NT2/D1 (cell line): ENCODE results near the gene GPR15LG.

Experiments
- DNase-seq: peaks from one replicate; pipeline ENCODE4 v3.0.0-alpha.2; 2011; ENCODE audit warnings: low read depth, low spot score
- H3K27me3 ChIP-seq: 2 replicates; pipeline ENCODE4 v1.6.0; 2011; ENCODE audit warnings: mild to moderate bottlenecking; ENCODE audit not compliant: insufficient read length, insufficient read depth
- H3K36me3 ChIP-seq: 2 replicates; pipeline ENCODE4 v1.6.1; 2011; ENCODE audit warnings: mild to moderate bottlenecking, low read length, mixed read lengths; ENCODE audit not compliant: insufficient read depth, insufficient read length
- H3K4me1 ChIP-seq: 2 replicates; pipeline ENCODE4 v1.5.1; 2011; ENCODE audit not compliant: insufficient read depth, insufficient read length
- H3K4me3 ChIP-seq: 2 replicates; pipeline ENCODE4 v1.5.1; 2011; ENCODE audit warnings: low read depth; ENCODE audit not compliant: insufficient read length
- H3K9ac ChIP-seq: 2 replicates; pipeline ENCODE4 v1.6.0; 2011; ENCODE audit warnings: low read depth; ENCODE audit not compliant: insufficient read length
- H3K9me3 ChIP-seq: 2 replicates; pipeline ENCODE4 v1.5.1; 2011; ENCODE audit warnings: mild to moderate bottlenecking, low read length; ENCODE audit not compliant: insufficient read depth
- SUZ12 ChIP-seq: IDR thresholded peaks from 2 replicates; pipeline ENCODE4 v1.6.1; 2011; ENCODE audit not compliant: insufficient read length, insufficient read depth; ENCODE audit errors: extremely low read depth
- YY1 ChIP-seq: IDR thresholded peaks from 2 replicates; pipeline ENCODE4 v1.6.1; 2011; ENCODE audit not compliant: insufficient read length, insufficient read depth
- ZNF274 ChIP-seq: IDR thresholded peaks from 2 replicates; pipeline ENCODE4 v1.6.1; 2011; ENCODE audit warnings: mild to moderate bottlenecking, low read depth, low read length

Gene GPR15LG

GRCh38 chr10:84205049-84205852 is 31.6 kb downstream of the GPR15LG start:
- no peaks in the 10 kb centered on the region for H3K4me1 ChIP-seq
- no peak for TF ChIP-seq YY1
- no peak for TF ChIP-seq SUZ12
- TF ChIP-seq ZNF274 = no peak
- peak; percentile 38 for DNase-seq
- H3K27me3 ChIP-seq = no peaks in the 10 kb centered on the region
- no peaks in the 10 kb centered on the region for H3K9me3 ChIP-seq
- H3K9ac ChIP-seq = no peak overlapping the region
- H3K36me3 ChIP-seq = no peaks in the 10 kb centered on the region
- H3K4me3 ChIP-seq = no peak overlapping the region

DNA sequence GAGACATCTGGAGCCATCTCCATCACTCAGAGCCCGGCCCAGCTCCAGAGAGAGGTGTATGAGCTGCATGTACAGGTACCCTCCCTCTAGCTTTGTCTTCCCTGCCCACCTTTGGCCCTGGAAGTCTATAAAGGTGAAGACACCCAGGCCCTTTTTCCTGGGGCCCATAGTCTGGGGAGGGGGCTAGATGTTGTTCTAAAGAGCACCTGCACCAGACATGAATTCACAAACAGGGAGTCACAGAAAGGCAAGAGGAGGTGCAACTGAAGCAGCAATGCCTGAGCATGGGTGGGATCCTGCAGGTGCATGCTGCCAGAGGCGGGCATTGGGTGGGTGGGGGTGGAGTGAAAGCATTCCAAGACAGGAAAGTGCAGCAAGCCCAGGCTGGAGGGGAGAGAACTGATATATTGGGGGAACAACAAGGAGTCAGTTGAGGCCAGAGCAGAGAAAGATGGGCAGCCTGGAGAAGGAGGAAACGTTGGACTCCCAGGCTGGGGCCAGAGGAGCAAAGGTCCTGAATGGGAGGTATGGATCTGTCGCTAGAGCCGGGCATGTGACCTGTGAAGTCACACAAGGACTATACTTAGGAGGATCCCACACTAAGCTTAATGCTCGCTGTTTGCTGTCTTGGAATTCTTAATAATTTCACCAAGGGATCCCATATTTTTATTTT is 32.4 kb downstream of the GPR15LG start:
- Histone ChIP-seq H3K4me3 (no peak overlapping the region), H3K4me1 (no peaks in the 10 kb centered on the region), H3K36me3 (no peaks in the 10 kb centered on the region), H3K9ac (no peak overlapping the region), H3K27me3 (no peaks in the 10 kb centered on the region), H3K9me3 (no peaks in the 10 kb centered on the region)
- DNase-seq = no peak
- TF ChIP-seq SUZ12 = no peak
- no peak for TF ChIP-seq YY1
- TF ChIP-seq ZNF274 = no peak

DNA sequence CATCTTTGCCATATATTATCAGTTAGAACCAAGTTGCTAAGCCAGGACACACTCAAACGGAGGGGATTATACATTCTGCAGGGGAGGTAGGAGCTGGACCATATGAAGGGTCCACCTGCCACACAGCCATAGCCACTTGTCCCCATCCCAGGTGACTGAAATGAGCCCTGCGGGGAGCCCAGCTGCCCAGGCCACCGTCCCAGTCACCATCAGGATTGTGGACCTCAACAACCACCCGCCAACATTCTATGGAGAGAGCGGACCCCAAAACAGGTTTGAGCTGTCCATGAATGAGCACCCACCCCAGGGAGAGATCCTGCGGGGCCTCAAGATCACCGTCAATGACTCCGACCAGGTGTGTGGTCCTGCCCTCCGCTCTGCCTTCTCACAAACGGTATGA is 34.4 kb downstream of the GPR15LG start:
- no peaks in the 10 kb centered on the region for H3K9me3 ChIP-seq
- TF ChIP-seq SUZ12 (no peak), ZNF274 (no peak), YY1 (no peak)
- H3K27me3 ChIP-seq = no peaks in the 10 kb centered on the region
- H3K9ac ChIP-seq = no peak overlapping the region
- no peaks in the 10 kb centered on the region for H3K4me1 ChIP-seq
- H3K4me3 ChIP-seq = no peak overlapping the region
- no peaks in the 10 kb centered on the region for H3K36me3 ChIP-seq
- no peak for DNase-seq

GRCh38 chr10:84211566-84211965 is 38.0 kb downstream of the GPR15LG start:
- Histone ChIP-seq H3K4me3 (no peak overlapping the region), H3K36me3 (no peaks in the 10 kb centered on the region), H3K9ac (no peak overlapping the region), H3K9me3 (no peaks in the 10 kb centered on the region), H3K4me1 (no peaks in the 10 kb centered on the region), H3K27me3 (no peaks in the 10 kb centered on the region)
- no peak for DNase-seq
- TF ChIP-seq ZNF274 (no peak), YY1 (no peak), SUZ12 (no peak)

GRCh38 chr10:84212014-84212413 is 38.4 kb downstream of the GPR15LG start:
- no peak for DNase-seq
- Histone ChIP-seq H3K9ac (no peak overlapping the region), H3K9me3 (no peaks in the 10 kb centered on the region), H3K4me3 (no peak overlapping the region), H3K36me3 (no peaks in the 10 kb centered on the region), H3K27me3 (no peaks in the 10 kb centered on the region), H3K4me1 (no peaks in the 10 kb centered on the region)
- TF ChIP-seq SUZ12 (no peak), YY1 (no peak), ZNF274 (no peak)

DNA sequence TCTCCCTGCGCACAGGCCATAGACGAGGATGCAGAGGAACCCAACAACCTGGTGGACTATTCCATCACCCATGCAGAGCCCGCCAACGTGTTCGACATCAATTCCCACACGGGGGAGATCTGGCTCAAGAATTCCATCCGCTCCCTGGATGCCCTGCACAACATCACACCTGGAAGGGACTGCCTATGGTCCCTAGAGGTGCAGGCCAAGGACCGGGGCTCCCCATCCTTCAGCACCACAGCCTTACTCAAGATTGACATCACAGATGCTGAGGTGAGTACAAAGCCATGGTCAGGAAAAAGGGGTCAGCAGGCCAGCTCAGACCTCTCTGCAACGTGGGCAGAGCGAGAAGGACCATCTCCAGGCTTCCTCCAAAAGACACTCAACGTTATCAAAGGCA is 39.5 kb downstream of the GPR15LG start:
- Histone ChIP-seq H3K4me3 (no peak overlapping the region), H3K9me3 (no peaks in the 10 kb centered on the region), H3K9ac (no peak overlapping the region), H3K4me1 (no peaks in the 10 kb centered on the region), H3K36me3 (no peaks in the 10 kb centered on the region), H3K27me3 (no peaks in the 10 kb centered on the region)
- no peak for DNase-seq
- no peak for TF ChIP-seq ZNF274
- no peak for TF ChIP-seq YY1
- no peak for TF ChIP-seq SUZ12

DNA sequence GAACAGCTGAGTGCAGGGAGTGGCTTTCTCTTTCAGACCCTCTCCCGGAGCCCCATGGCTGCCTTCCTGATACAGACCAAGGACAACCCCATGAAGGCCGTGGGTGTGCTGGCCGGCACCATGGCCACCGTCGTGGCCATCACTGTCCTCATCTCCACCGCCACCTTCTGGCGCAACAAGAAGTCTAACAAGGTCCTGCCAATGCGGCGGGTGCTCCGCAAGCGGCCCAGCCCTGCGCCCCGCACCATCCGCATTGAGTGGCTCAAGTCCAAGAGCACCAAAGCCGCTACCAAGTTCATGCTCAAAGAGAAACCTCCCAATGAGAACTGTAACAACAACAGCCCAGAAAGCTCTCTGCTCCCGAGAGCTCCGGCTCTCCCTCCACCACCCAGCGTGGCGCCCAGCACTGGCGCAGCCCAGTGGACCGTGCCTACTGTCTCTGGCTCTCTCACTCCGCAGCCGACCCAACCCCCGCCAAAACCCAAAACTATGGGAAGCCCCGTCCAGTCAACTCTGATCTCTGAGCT is 40.5 kb downstream of the GPR15LG start:
- DNase-seq = no peak
- Histone ChIP-seq H3K27me3 (no peaks in the 10 kb centered on the region), H3K36me3 (no peaks in the 10 kb centered on the region), H3K4me1 (no peaks in the 10 kb centered on the region), H3K9me3 (no peaks in the 10 kb centered on the region), H3K4me3 (no peak overlapping the region), H3K9ac (no peak overlapping the region)
- TF ChIP-seq SUZ12 = no peak
- no peak for TF ChIP-seq ZNF274
- no peak for TF ChIP-seq YY1
